Hepatocyte (in vitro differentiated cells): ENCODE results near the gene KLRC1.
"Not testable (repeated sequence)": the region's sequence is repeated elsewhere in the genome, so short reads cannot be mapped to it uniquely, and the experiment has no call there.

Experiments used
- EZH2phosphoT487 ChIP-seq: fragments of 200-600 bp; sonication (generic); IDR thresholded peaks from one replicate; pipeline ENCODE4 v1.6.1; 2018; ENCODE audit warnings: antibody characterized with exemption, mild to moderate bottlenecking, low read depth, moderate library complexity; ENCODE audit not compliant: unreplicated experiment, severe bottlenecking
- TF ChIP-seq, protein P1 (sequence below): fragments of 200-600 bp; sonication (generic); IDR thresholded peaks from 2 replicates; pipeline ENCODE4 v1.5.1; 2016; ENCODE audit warnings: antibody characterized with exemption, mild to moderate bottlenecking; ENCODE audit not compliant: poor library complexity

- TF ChIP-seq, protein P1, sequence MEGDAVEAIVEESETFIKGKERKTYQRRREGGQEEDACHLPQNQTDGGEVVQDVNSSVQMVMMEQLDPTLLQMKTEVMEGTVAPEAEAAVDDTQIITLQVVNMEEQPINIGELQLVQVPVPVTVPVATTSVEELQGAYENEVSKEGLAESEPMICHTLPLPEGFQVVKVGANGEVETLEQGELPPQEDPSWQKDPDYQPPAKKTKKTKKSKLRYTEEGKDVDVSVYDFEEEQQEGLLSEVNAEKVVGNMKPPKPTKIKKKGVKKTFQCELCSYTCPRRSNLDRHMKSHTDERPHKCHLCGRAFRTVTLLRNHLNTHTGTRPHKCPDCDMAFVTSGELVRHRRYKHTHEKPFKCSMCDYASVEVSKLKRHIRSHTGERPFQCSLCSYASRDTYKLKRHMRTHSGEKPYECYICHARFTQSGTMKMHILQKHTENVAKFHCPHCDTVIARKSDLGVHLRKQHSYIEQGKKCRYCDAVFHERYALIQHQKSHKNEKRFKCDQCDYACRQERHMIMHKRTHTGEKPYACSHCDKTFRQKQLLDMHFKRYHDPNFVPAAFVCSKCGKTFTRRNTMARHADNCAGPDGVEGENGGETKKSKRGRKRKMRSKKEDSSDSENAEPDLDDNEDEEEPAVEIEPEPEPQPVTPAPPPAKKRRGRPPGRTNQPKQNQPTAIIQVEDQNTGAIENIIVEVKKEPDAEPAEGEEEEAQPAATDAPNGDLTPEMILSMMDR: not testable (repeated sequence)
- TF ChIP-seq EZH2phosphoT487: not testable (repeated sequence)
These were observed 7.1 kb downstream of the KLRC1 start for GRCh38 chr12:10446052-10446451.
